Jurkat, Clone E6-1 (cell line): Measurements from ENCODE around the gene RAB27B.
"Not testable (repeated sequence)": the region's sequence is repeated elsewhere in the genome, so short reads cannot be mapped to it uniquely, and the experiment has no call there.

Experiments used
- DNase-seq: peaks from one replicate; pipeline ENCODE4 v3.0.0-alpha.2; 2011; ENCODE audit warnings: low read depth, low spot score
- H3K4me3 ChIP-seq: 2 replicates; pipeline ENCODE4 v1.5.1; 2011; ENCODE audit warnings: mild to moderate bottlenecking, low read length, control low read depth, moderate library complexity

RAB27B gene

DNA sequence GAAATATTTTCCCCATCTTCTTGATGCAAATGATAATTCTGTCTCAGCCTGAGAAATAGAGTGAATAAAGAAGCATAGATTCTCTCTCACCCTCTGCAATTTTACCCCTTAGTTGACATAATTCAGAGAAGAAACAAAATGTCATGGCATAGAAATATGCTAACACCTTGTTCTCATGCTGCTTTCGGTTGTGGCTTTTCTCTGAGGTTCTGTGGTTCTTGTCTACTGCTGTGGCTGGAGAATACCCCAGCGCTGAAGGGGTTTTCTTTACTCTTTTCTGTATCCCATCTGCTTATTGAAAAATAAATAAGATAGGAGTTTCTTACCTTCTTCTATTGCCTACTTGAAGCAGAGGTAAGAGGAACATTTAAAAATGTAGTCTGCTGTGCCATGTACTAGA, 15.4 kb upstream of the RAB27B start:
- DNase-seq = peak; percentile 50
- H3K4me3 ChIP-seq = no peak overlapping the region

DNA sequence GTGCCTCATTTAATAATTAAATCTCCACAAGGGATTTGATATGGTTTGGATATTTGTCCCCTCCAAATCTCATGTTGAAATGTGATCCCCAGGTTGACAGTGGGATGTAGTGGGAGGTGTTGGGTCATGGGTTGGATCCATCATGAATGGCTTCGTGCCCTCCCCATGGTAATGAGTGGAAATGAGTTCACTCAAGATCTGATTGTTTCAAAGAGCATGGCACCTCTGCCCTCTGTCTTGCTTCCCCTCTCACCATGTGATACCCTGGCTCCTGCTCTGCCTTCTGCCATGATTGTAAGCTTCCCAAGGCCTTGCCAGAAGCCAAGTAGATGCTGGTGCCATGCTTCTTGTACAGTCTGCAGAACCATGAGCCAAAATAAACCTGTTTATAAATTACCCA, 15.0 kb upstream of the RAB27B start:
- no peak overlapping the region for H3K4me3 ChIP-seq
- no peak for DNase-seq

DNA sequence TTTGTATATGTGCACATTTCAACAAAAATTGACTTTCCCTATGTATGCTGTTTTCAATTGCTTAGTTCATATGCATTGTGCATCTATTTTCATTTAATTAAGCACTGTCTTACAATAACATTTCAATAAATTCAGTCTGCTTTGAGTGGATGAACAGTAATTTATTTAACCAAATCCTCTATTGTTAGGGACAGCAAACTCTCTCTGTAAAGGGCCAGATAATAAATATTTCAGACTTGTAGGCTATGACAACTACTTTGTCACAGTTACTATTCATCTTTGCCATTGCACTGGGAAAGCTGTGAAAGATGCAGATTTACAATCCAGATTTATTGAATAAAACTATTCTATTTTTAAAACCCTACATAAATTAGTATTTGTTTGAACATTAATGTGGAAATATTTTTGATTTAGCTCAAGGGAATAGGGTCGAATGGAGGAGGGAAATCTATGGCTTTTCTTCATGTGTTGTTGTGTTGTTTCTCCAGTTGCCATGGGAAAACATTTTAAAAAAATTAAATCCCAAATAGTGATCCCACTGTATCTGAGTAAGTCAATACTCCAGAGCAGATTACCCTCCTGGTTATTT, 14.2 kb upstream of the RAB27B start:
- no peak for DNase-seq
- no peak overlapping the region for H3K4me3 ChIP-seq

DNA sequence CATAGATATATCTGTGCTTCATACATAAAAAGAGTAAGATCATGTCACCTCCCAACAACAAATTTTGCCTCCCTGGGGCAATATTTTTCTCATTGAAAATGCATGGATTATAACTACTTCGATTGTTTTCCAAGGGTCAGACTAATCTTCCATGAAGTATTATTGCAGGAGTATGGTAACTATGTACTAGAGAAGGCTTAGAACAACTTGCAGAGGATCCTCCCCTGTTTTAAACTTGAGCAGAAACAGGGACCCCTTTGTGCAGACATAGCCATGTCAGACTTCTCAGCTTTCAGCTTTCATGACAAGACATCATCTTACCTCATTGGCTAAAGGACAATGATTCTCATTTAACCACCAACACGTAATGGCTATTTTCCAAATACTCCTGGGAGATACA, 13.2 kb upstream of the RAB27B start:
- H3K4me3 ChIP-seq = no peak overlapping the region
- no peak for DNase-seq

DNA sequence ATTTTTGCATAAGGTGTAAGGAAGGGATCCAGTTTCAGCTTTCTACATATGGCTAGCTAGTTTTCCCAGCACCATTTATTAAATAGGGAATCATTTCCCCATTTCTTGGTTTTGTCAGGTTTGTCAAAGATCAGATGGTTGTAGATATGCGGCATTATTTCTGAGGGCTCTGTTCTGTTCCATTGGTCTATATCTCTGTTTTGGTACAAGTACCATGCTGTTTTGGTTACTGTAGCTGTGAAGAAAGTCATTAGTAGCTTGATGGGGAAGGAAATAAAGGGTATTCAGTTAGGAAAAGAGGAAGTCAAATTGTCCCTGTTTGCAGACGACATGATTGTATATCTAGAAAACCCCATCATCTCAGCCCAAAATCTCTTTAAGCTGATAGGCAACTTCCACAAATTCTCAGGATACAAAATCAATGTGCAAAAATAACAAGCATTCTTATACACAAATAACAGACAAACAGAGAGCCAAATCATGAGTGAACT, 7.4 kb upstream of the RAB27B start:
- not testable (repeated sequence) for DNase-seq, H3K4me3 ChIP-seq

DNA sequence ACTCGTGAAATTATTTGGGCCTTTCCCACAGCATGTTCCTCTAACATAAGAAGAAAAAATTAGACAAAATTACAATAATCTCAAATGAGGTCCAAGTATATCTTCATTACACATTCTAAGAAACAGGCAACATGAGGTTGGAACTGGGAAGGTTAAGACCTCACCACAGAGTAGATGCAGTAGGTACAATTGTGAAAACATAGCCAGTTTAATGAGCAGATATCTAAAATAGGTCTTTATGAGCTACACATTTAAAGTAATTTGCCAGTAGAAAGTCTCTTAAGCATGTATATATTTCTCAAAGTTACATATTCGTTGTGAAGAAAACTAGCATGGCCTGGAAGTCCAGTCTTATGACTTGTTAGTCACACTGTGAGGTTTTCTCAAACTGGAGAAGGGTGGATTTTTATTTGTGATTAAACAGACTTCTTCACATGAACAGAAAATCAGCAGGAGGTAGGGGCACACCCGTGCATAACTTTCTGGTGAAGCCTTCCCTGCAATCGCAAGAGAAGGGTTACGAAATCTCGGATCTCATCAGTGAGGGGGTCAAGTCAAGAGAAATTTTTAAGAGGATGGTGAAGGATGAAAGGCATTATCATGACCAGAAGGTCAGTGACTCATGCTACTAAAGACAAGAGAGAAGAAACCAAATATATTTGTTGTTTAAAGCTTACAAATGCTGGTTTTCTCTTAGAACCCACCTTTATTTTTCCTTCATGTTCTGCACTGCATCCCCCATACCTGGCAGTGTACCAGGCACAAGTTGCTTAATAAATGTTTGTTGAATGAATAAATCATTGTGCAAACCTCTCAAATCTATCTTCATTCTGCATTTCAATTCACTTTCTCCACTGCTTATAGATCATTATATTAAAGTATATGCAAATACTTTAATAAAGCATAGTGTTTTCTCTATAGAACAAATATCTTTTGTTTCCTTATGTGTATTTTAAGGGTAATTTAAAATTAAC, 5.1 kb upstream of the RAB27B start:
- DNase-seq = no peak

DNA sequence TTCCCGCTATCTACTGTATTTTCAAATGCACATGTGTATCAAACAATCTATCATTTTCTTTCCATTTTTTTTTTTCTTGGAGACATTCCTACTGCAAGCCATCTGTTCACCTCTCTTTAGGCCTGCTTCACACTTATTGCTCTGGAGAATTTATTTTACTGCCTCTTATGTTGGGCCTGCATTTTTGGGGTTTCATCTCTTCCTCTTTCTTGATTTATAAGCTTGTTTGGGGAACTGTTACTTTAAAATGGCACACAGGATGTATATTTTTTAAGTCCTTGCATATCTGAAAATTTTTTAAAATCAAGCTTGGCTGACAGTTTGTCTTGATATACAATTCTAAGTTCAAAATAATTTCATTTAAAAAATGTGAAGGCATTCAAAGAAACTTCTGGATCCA, 3.5 kb upstream of the RAB27B start:
- no peak overlapping the region for H3K4me3 ChIP-seq
- no peak for DNase-seq

More for the DNA sequence above, 5.1 kb upstream of the RAB27B start:
- no peak overlapping the region for H3K4me3 ChIP-seq

DNA sequence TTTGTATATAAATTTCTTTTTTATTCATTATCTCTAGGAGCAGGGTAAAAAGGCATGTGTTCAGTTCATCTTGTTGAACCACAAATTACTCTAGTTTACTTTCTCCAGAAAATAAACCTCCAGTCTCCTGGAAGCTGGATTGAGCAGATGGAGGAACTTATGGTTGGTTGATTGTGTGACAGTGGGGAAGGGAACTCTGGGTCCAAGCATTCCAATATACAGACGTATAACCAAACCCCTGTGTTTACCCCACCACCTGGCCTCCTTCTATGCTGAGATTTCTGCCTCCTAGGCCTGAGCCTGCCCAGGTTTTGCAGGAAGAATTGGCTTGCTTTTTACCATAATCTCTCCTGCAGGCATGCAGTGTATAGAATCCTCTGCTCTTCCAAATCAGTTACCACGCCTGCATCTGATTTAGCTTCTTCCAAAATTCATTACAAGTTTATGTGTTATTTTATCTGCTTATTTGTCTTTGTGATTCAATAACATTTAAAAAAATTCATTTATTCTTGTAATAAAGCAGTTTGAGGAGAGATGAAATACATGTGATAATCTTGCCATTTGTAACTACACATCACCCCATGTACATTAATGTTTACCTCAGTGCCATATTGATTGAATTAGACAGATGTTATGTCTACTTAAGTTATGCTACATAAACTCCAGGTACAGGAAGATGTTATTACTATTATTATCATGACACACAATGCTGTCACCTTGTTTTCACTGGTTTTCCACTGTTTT, 2.5 kb upstream of the RAB27B start:
- H3K4me3 ChIP-seq = no peak overlapping the region
- no peak for DNase-seq

DNA sequence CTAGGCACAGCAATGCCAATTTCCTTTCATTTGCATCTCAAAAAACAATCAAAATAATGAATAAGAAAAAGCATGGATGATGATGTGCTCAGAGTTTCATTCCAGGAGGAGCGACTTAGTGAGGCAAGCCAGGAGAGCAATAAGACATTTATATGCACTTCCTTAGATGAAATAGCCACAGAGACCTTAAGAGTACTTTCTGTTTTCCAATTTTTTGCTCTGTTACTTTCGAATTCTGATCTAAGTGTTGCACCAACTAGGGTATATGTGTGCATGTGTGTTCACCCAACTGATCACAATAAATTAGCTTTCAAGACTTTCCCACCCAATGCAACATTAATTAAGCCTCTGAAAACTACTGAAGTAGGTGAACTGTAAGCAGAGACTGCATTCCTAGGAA, 709 bp downstream of the RAB27B start:
- no peak overlapping the region for H3K4me3 ChIP-seq
- DNase-seq = no peak

DNA sequence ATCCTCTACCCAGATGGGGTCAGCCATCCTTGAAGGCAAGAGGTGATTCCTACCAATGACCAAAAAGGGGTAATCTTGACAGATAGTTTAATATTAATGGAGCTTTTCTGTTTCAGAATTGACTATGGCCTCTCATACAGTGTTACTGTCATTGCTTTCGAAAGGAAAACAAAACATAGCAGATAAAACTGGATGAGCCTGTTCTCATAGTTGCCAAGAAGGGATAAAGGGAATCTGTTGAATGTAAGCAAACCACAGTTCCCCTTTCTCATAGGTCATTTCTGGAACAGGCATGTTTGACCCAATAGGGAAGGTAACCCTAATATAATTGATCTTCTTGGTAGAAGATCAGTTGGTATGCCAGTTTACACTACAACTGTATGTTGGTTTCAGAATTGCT, 1.6 kb downstream of the RAB27B start:
- H3K4me3 ChIP-seq = no peak overlapping the region
- no peak for DNase-seq

DNA sequence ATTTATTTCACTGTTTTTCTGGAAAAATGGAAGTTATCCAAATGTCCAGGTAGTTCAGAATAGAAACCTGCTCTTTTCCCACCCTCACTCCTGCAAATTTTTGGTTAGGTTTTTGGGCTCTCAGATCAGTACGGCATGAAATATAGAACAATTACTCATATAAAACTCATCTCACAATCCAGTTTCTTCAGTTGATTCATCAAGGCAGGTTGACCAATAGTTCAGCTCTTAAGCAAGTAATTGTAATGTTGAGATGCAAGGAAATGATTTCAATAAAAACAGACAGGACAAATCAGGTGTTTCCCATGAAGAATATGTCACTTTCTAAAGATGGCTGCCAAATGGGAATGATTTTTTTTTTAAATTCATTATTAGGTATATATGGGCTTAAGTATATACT, 2.0 kb downstream of the RAB27B start:
- DNase-seq = no peak
- H3K4me3 ChIP-seq = no peak overlapping the region

DNA sequence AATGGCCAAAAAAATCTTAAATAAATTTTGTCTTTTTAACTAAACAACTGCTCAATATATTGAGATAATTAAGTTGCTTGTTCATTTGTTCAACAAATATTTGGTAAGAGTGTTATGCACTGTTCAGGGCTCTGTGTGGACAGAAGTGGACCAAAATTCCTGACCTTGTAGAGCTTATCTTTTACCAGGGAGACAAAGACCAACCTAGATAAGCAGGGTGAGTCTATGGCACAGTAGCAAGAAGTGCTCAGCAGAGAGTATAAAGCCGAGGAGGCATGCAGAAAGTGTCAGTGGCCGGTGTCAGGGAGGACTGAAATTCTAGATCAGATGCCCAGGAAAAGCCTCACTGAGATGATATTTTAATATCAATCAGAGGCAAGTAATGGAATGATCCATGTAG, 2.6 kb downstream of the RAB27B start:
- H3K4me3 ChIP-seq = no peak overlapping the region
- DNase-seq = no peak

DNA sequence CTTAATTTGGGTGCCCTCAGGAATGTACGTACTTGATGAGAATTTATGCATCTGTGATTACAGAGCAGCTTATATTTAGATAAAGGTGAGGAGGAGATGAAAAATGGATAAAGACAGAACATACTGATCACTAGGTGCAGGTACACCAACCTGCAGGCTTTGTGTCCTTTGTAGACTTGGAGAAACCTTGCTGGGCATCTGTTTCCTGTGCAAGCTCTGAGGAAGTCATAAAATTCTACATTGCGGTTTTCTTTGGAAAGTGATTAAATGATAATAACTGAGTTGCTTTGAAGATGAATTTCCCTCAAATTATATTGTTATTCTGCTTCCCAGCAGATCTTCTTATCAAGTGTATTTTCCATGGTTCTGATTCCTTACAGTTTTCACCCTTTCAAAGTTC, 7.7 kb downstream of the RAB27B start:
- peak; percentile 29 for DNase-seq
- H3K4me3 ChIP-seq = no peak overlapping the region

DNA sequence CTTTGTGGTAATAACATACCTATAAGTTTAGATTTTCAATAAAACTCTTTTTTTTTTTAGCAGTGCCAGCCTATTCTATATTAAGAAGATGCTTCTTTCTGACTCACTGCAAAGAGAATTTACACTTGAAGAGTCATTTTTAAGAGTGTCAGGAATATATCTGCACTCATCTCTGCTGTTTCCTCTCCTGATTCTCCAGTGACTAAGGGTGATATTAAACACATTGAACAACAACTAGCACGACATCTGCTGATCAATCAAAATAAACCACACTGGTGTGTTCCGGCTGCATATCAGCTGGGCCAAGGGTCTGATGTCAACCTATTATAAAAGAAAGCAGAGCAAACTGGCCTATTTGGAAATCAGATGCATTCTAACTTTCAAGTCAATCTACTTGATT, 15.0 kb downstream of the RAB27B start:
- DNase-seq = no peak
- H3K4me3 ChIP-seq = no peak overlapping the region

DNA sequence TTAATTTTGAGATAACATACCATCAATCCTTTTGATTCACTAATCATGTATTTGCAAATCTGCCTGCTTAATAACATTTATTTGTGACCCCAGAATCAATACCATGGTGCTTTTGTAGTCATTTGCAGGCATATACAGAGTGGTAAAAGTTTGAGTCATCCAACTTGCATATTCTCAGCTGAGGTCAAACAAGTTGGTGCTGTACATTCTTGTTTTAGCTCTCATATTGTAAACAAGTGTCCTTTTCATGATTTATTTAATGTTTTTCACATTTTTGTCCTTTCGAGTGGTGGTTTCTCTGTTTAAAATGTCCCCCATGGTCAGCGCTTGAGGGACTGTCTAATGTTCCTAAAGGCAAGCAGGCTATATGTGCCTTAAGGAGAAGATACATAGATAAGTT, 17.5 kb downstream of the RAB27B start:
- no peak overlapping the region for H3K4me3 ChIP-seq
- DNase-seq = no peak

DNA sequence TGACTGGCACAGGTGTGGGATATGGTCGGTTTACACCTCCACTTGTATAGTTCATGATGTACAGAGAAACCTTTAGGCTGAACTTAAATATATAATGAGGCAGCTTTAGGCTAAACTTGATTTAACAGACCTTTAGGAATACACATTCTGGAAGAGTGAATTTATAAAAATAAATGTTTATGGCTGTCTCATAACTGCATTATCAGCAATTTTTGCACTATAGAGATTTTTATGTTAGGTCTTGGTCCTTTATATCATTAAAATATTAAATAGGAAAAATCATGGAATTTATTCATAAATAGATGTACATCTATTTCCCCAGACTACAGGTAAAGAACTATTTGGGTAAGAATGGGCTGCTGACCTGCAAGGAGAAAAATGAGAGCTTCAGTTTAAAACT, 19.8 kb downstream of the RAB27B start:
- H3K4me3 ChIP-seq = no peak overlapping the region
- no peak for DNase-seq

DNA sequence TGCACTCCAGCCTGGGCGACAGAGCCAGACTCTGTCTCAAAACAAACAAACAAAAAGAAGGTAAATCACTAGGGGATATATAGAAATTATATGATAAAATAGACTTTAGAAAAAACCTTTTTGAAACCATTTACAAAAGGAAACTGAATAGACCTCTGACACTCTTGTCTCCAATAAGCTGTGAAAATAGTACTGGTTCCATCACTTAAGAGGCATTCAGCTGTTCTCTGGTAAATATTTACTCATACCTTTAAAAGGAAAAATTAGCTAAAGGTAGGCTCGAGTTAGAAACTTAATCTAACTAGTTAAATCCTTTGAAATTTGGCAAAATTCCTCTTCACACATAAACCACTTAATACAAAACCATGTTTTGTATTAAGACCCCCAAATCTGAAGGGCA, 21.4 kb downstream of the RAB27B start:
- no peak for DNase-seq
- H3K4me3 ChIP-seq = no peak overlapping the region

DNA sequence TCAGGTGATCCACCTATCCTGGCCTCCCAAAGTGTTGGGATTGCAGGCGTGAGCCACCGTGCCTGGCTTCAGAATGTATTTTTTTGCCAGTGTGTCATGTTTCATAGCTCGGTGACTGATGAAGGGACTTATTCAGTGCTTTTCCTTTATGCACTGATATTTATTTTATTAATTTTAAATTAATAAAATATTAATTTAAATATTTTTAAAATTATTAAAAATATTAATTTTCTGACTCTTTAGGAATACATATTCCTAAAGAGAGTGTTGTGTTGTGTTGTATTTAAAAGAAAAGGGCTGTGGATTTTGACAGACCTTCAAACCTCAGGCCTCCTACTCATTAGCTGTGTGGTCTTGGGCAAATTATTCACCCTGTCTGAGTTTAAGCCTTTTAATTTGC, 22.3 kb downstream of the RAB27B start:
- no peak for DNase-seq
- no peak overlapping the region for H3K4me3 ChIP-seq

DNA sequence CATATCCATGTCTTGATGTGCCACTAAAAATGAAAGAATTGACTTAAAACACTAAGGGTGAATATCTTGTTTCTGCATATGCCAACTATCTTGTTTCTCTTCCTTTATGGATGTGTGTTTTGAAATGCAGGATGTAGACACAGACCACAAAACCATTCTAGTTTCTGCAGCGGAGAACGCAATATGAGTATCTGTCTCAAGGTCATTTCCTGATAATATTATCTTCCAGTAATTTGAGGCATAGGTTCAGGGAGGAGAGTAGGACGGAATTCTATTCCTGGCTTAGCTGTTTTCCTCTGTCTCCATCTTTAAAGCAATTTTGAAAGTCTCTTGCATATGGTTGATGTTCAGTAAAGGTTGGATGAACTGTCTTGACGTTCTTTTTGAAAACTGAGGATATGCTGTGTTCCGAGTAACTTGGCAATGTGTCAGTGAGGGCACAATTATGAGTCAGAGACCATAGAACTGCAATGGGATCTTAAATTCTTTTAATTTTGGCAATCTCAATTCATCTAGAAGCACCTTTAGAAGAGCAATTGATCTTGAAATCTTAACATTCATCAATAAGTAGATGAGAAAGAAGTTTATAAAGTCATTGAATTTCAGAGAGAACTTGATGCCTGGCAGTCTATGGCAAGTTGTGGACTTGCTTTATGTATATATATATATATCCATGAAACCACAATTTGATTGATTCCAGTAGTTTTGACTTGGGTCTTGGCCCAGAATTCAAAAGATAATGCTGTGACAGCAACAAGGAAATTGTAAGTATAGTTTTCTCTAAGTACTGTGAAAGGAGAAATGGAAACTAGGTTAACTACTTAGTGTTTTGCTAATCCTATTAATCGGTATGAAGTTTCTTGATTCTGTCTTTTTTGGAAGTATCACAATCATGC, 24.8 kb downstream of the RAB27B start:
- no peak overlapping the region for H3K4me3 ChIP-seq
- DNase-seq = no peak
